ENCODE results near the gene ZNF74.

DNA sequence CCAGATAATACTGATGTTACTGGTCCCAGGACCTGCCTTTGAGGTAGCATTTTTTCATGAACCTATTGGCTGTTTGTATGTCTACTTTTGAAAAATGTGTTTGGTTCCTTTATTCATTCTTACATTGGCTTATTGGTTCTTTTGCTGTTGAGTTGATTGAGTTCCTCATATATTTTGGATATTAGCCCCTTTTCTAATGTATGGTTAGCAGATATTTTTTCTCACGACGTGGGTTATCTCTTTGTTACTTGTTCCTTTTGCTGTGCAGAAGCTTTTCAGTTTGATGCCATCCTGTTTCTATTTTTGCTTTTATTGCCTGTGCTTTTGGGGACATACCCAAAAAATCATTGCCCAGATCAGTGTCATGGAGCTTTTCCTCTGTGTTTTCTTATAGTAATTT is 9.8 kb upstream of the ZNF74 start:
- TF ChIP-seq, protein P1, sequence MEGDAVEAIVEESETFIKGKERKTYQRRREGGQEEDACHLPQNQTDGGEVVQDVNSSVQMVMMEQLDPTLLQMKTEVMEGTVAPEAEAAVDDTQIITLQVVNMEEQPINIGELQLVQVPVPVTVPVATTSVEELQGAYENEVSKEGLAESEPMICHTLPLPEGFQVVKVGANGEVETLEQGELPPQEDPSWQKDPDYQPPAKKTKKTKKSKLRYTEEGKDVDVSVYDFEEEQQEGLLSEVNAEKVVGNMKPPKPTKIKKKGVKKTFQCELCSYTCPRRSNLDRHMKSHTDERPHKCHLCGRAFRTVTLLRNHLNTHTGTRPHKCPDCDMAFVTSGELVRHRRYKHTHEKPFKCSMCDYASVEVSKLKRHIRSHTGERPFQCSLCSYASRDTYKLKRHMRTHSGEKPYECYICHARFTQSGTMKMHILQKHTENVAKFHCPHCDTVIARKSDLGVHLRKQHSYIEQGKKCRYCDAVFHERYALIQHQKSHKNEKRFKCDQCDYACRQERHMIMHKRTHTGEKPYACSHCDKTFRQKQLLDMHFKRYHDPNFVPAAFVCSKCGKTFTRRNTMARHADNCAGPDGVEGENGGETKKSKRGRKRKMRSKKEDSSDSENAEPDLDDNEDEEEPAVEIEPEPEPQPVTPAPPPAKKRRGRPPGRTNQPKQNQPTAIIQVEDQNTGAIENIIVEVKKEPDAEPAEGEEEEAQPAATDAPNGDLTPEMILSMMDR (IDR thresholded peaks at IDR 0.05): no peak
- TF ChIP-seq CHD2 (IDR thresholded peaks at IDR 0.05; ENCODE audit: low read length, partially characterized antibody) (no peak), HOXB5 (CRISPR knock-in tag; IDR thresholded peaks at IDR 0.05) (no peak), CBX2 (IDR thresholded peaks at IDR 0.05; ENCODE audit: borderline replicate concordance, low read depth) (no peak), RNF2 (IDR thresholded peaks at IDR 0.05; ENCODE audit: borderline replicate concordance, low read depth) (no peak), CHD4 (IDR thresholded peaks at IDR 0.05; ENCODE audit: borderline replicate concordance) (no peak), EP300 (IDR thresholded peaks at IDR 0.05) (no peak), ESRRA (IDR thresholded peaks at IDR 0.05; ENCODE audit: borderline replicate concordance, low read length) (no peak), POLR2A (IDR thresholded peaks at IDR 0.05; ENCODE audit: low read length) (no peak), SMC3 (IDR thresholded peaks at IDR 0.05) (no peak), ZFP36 (IDR thresholded peaks at IDR 0.05; ENCODE audit: borderline replicate concordance, partially characterized antibody) (no peak), RFX5 (IDR thresholded peaks at IDR 0.05) (no peak), RAD21 (conservative IDR thresholded peaks at IDR 0.05 in 1 of 2, IDR thresholded peaks at IDR 0.05 in 1 of 2) (no peak)
